Measurements from ENCODE around the gene MCOLN1. TPM values are rescaled to one million over a fixed set of nuclear protein-coding genes. Genes with fewer than 3 reads are reported as not detected.
A peak's percentile ranks its signal among the peaks of the same experiment; 100 is the strongest.

Gene MCOLN1
- total and polyA plus RNA-seq, 9 donors = 6.1 to 20.4 (median 13.6) TPM

GRCh38 chr19:7558667-7559066 is 36.2 kb downstream of the MCOLN1 start:
- intact Hi-C loops (cut with DNase I) = no loop called here
- no peak for TF ChIP-seq EP300 (IDR thresholded peaks at IDR 0.05)
- TF ChIP-seq CTCF (IDR thresholded peaks at IDR 0.05) = no peak
- no peak for TF ChIP-seq POLR2A (IDR thresholded peaks at IDR 0.05)

GRCh38 chr19:7559102-7559501 is 36.7 kb downstream of the MCOLN1 start:
- 58 to 72% (median 71%) methylated on average over 4 of the region's 4 CpGs for WGBS, 3 donors
- intact Hi-C loops (cut with DNase I) = no loop called here

More at GRCh38 chr19:7558667-7559066, 36.2 kb downstream of the MCOLN1 start:
- Histone ChIP-seq H3K4me1 (ENCODE audit: insufficient read depth) (no peaks in the 10 kb centered on the region), H3K27me3 (no peaks in the 10 kb centered on the region), H3K36me3 (no peaks in the 10 kb centered on the region), H3K27ac (no peak overlapping the region), H3K4me3 (no peak overlapping the region), H3K9me3 (no peaks in the 10 kb centered on the region)
- DNase-seq = no peak
- WGBS, 3 donors = 91 to 96% (median 95%) methylated on average over 18 of the region's 18 CpGs

GRCh38 chr19:7560255-7560654 is 37.8 kb downstream of the MCOLN1 start:
- Histone ChIP-seq H3K27ac (no peak overlapping the region), H3K27me3 (no peaks in the 10 kb centered on the region), H3K36me3 (no peaks in the 10 kb centered on the region), H3K9me3 (no peaks in the 10 kb centered on the region), H3K4me3 (no peak overlapping the region), H3K4me1 (ENCODE audit: insufficient read depth) (no peaks in the 10 kb centered on the region)
- no peak for TF ChIP-seq EP300 (IDR thresholded peaks at IDR 0.05)
- no peak for TF ChIP-seq POLR2A (IDR thresholded peaks at IDR 0.05)
- no peak for TF ChIP-seq CTCF (IDR thresholded peaks at IDR 0.05)
- DNase-seq = no peak
- intact Hi-C loops (cut with DNase I) = no loop called here
- 93 to 97% (median 94%) methylated on average over 2 of the region's 2 CpGs for WGBS, 3 donors

More at GRCh38 chr19:7559102-7559501, 36.7 kb downstream of the MCOLN1 start:
- Histone ChIP-seq H3K4me1 (ENCODE audit: insufficient read depth) (no peaks in the 10 kb centered on the region), H3K27ac (no peak overlapping the region), H3K27me3 (no peaks in the 10 kb centered on the region), H3K36me3 (no peaks in the 10 kb centered on the region), H3K4me3 (no peak overlapping the region), H3K9me3 (no peaks in the 10 kb centered on the region)
- DNase-seq = no peak
- TF ChIP-seq POLR2A (IDR thresholded peaks at IDR 0.05) = no peak
- no peak for TF ChIP-seq EP300 (IDR thresholded peaks at IDR 0.05)
- TF ChIP-seq CTCF (IDR thresholded peaks at IDR 0.05) = no peak

GRCh38 chr19:7561325-7561724 is 38.9 kb downstream of the MCOLN1 start:
- H3K27me3 ChIP-seq = no peaks in the 10 kb centered on the region
- H3K9me3 ChIP-seq = no peaks in the 10 kb centered on the region
- TF ChIP-seq EP300 (IDR thresholded peaks at IDR 0.05) = no peak
- no peak for TF ChIP-seq POLR2A (IDR thresholded peaks at IDR 0.05)
- no peak overlapping the region for H3K27ac ChIP-seq
- H3K36me3 ChIP-seq = no peaks in the 10 kb centered on the region
- H3K4me1 ChIP-seq (ENCODE audit: insufficient read depth) = no peaks in the 10 kb centered on the region
- DNase-seq = no peak
- H3K4me3 ChIP-seq = no peak overlapping the region
- WGBS, 3 donors = 73 to 89% (median 83%) methylated on average over 15 to 17 of the region's 17 CpGs
- intact Hi-C loops (cut with DNase I) = no loop called here

- Histone ChIP-seq H3K4me3 (no peak overlapping the region), H3K27ac (no peak overlapping the region), H3K27me3 (no peaks in the 10 kb centered on the region), H3K36me3 (no peaks in the 10 kb centered on the region), H3K4me1 (ENCODE audit: insufficient read depth) (no peaks in the 10 kb centered on the region), H3K9me3 (no peaks in the 10 kb centered on the region)
- no peak for TF ChIP-seq CTCF (IDR thresholded peaks at IDR 0.05)
- no peak for TF ChIP-seq EP300 (IDR thresholded peaks at IDR 0.05)
- no peak for TF ChIP-seq POLR2A (IDR thresholded peaks at IDR 0.05)
- DNase-seq = peak in 1 of 5 donors; percentile 37
- 43 to 57% (median 44%) methylated on average over 16 of the region's 16 CpGs for WGBS, 3 donors
- intact Hi-C loops (cut with DNase I) = no loop called here
Measured at GRCh38 chr19:7562646-7563393, 40.4 kb downstream of the MCOLN1 start.

Measured in ovary (tissue), 9 donors.